Smooth muscle cell (in vitro differentiated cells): ENCODE results near the gene KLHL29. TPM values are rescaled to one million over a fixed set of nuclear protein-coding genes. Genes with fewer than 3 reads are reported as not detected.
"Not testable (repeated sequence)": the region's sequence is repeated elsewhere in the genome, so short reads cannot be mapped to it uniquely, and the experiment has no call there.

Experiments
- DNase-seq: peaks from one replicate; lab custom pipeline; 2025; ENCODE audit not compliant: unreplicated experiment; lab: John Stamatoyannopoulos, UW
- H2AFZ ChIP-seq: fragments of 200-600 bp; sonication (generic); 2 replicates; pipeline ENCODE4 v1.6.0; 2016; ENCODE audit warnings: antibody characterized with exemption, low read depth, mild to moderate bottlenecking
- H3F3A ChIP-seq: fragments of 200-600 bp; sonication (generic); 2 replicates; pipeline ENCODE4 v1.6.0; 2017; ENCODE audit warnings: antibody characterized with exemption, low read depth
- H3K27ac ChIP-seq: fragments of 200-600 bp; sonication (generic); 2 replicates; pipeline ENCODE4 v1.5.1; 2016; ENCODE audit warnings: low read depth, mild to moderate bottlenecking
- H3K27me3 ChIP-seq: fragments of 200-600 bp; sonication (generic); 2 replicates; pipeline ENCODE4 v1.6.1; 2016; ENCODE audit warnings: low read depth, mild to moderate bottlenecking
- H3K36me3 ChIP-seq: fragments of 200-600 bp; sonication (generic); 2 replicates; pipeline ENCODE4 v1.5.1; 2016; ENCODE audit warnings: low read depth
- H3K4me1 ChIP-seq: fragments of 200-600 bp; sonication (generic); 2 replicates; pipeline ENCODE4 v1.5.1; 2016; ENCODE audit warnings: low read depth
- H3K4me2 ChIP-seq: fragments of 200-600 bp; sonication (generic); 2 replicates; pipeline ENCODE4 v1.6.0; 2016; ENCODE audit warnings: mild to moderate bottlenecking
- H3K4me3 ChIP-seq: fragments of 200-600 bp; sonication (generic); 2 replicates; pipeline ENCODE4 v1.5.1; 2016; ENCODE audit warnings: mild to moderate bottlenecking
- H3K79me2 ChIP-seq: fragments of 200-600 bp; sonication (generic); 2 replicates; pipeline ENCODE4 v1.6.0; 2016; ENCODE audit warnings: low read depth, mild to moderate bottlenecking
- H3K9ac ChIP-seq: fragments of 200-600 bp; sonication (generic); 2 replicates; pipeline ENCODE4 v1.6.0; 2016; ENCODE audit warnings: low read depth
- H3K9me3 ChIP-seq: fragments of 200-600 bp; sonication (generic); replicated peaks from 2 replicates; pipeline ENCODE4 v1.5.1; 2016; ENCODE audit warnings: low read depth
- H4K20me1 ChIP-seq: fragments of 200-600 bp; sonication (generic); 2 replicates; pipeline ENCODE4 v1.6.0; 2016; ENCODE audit warnings: low read depth
- CTCF ChIP-seq: fragments of 200-600 bp; sonication (generic); IDR thresholded peaks from 2 replicates; pipeline ENCODE4 v1.5.1; 2017; ENCODE audit warnings: borderline replicate concordance, mild to moderate bottlenecking, antibody characterized with exemption; ENCODE audit not compliant: insufficient read depth, poor library complexity, severe bottlenecking
- WGBS: methylation state at CpG from one replicate; pipeline ENCODE4 v1.1.7; 2016; ENCODE audit warnings: low lambda C conversion rate; 5-methylcytosine and 5-hydroxymethylcytosine counted together
- polyA plus RNA-seq: library from polyadenylated mRNA; unstranded; fragments of >200 nt; fragmentation: Nextera tagmentation; extraction: Ambion mirVana; gene quantifications from 2 replicates; pipeline ENCODE4 v1.2.1, GENCODE V29; 2016
- total RNA-seq: library from RNA; depleted of rRNA; stranded (reverse); fragments of >200 nt; gene quantifications from 2 replicates; pipeline ENCODE4 v1.2.3, GENCODE V29; 2014

The KLHL29 gene
- total and polyA plus RNA-seq, 2 experiments from 2014 or later: 3.1 to 6.6 TPM

- Histone ChIP-seq H3K4me2 (no peak overlapping the region), H2AFZ (no peak overlapping the region), H3K36me3 (no peaks in the 10 kb centered on the region), H3F3A (no peaks in the 10 kb centered on the region), H3K79me2 (peaks cover 49% of the 10 kb centered on the region), H3K4me3 (no peak overlapping the region), H3K9me3 (no peaks in the 10 kb centered on the region), H3K9ac (no peak overlapping the region), H4K20me1 (peaks cover 59% of the 10 kb centered on the region), H3K4me1 (no peaks in the 10 kb centered on the region), H3K27me3 (no peaks in the 10 kb centered on the region), H3K27ac (no peak overlapping the region)
- TF ChIP-seq CTCF: no peak
- no peak for DNase-seq
- WGBS: 93% methylated on average over 3 of the region's 3 CpGs
Observed at GRCh38 chr2:23387845-23388244, 2.9 kb downstream of the KLHL29 start.

GRCh38 chr2:23388294-23388693 is 3.3 kb downstream of the KLHL29 start:
- no peaks in the 10 kb centered on the region for H3K36me3 ChIP-seq
- H2AFZ ChIP-seq: no peak overlapping the region
- DNase-seq: no peak
- no peak overlapping the region for H3K27ac ChIP-seq
- H3K27me3 ChIP-seq: no peaks in the 10 kb centered on the region
- H3K9me3 ChIP-seq: no peaks in the 10 kb centered on the region
- H3K4me2 ChIP-seq: no peak overlapping the region
- H3F3A ChIP-seq: no peaks in the 10 kb centered on the region
- no peak overlapping the region for H3K9ac ChIP-seq
- peaks cover 63% of the 10 kb centered on the region for H4K20me1 ChIP-seq
- 96% methylated on average over 3 of the region's 3 CpGs for WGBS
- H3K4me1 ChIP-seq: no peaks in the 10 kb centered on the region
- no peak overlapping the region for H3K4me3 ChIP-seq
- peaks cover 54% of the 10 kb centered on the region for H3K79me2 ChIP-seq
- no peak for TF ChIP-seq CTCF

GRCh38 chr2:23388756-23389514 is 4.0 kb downstream of the KLHL29 start:
- Histone ChIP-seq H3F3A (no peaks in the 10 kb centered on the region), H3K36me3 (no peaks in the 10 kb centered on the region), H3K79me2 (peaks cover 55% of the 10 kb centered on the region), H3K9ac (no peak overlapping the region), H3K27ac (no peak overlapping the region), H3K4me1 (no peaks in the 10 kb centered on the region), H2AFZ (no peak overlapping the region), H3K4me2 (peak overlapping the region; percentile 3), H3K9me3 (no peaks in the 10 kb centered on the region), H4K20me1 (peaks cover 69% of the 10 kb centered on the region), H3K27me3 (no peaks in the 10 kb centered on the region), H3K4me3 (no peak overlapping the region)
- no peak for TF ChIP-seq CTCF
- DNase-seq: no peak
- 78% methylated on average over 4 of the region's 4 CpGs for WGBS

- no peak overlapping the region for H3K4me3 ChIP-seq
- no peak overlapping the region for H3K27ac ChIP-seq
- no peak overlapping the region for H3K9ac ChIP-seq
- DNase-seq: no peak
- WGBS: 47% methylated on average over 11 of the region's 11 CpGs
- no peaks in the 10 kb centered on the region for H3K4me1 ChIP-seq
- H2AFZ ChIP-seq: no peak overlapping the region
- peaks cover 79% of the 10 kb centered on the region for H4K20me1 ChIP-seq
- TF ChIP-seq CTCF: no peak
- no peaks in the 10 kb centered on the region for H3K36me3 ChIP-seq
- H3F3A ChIP-seq: no peaks in the 10 kb centered on the region
- H3K27me3 ChIP-seq: no peaks in the 10 kb centered on the region
- H3K9me3 ChIP-seq: no peaks in the 10 kb centered on the region
- H3K4me2 ChIP-seq: peak overlapping the region; percentile 45
- H3K79me2 ChIP-seq: peaks cover 59% of the 10 kb centered on the region
Observed at GRCh38 chr2:23390152-23390551, 5.2 kb downstream of the KLHL29 start.

- not testable (repeated sequence) for H3K36me3 ChIP-seq, DNase-seq, H3K4me1 ChIP-seq, H3K4me3 ChIP-seq, H3K9ac ChIP-seq, H3K27me3 ChIP-seq, H3K27ac ChIP-seq, H2AFZ ChIP-seq, H3K9me3 ChIP-seq, H3K4me2 ChIP-seq, H3F3A ChIP-seq
- H3K79me2 ChIP-seq: peaks cover 55% of the 10 kb centered on the region
- WGBS: 96% methylated on average over 10 of the region's 10 CpGs
- H4K20me1 ChIP-seq: peaks cover 78% of the 10 kb centered on the region
Observed at GRCh38 chr2:23391237-23391736, 6.3 kb downstream of the KLHL29 start.
